Activated effector memory CD4-positive, alpha-beta T cell treated with Interleukin-2 at 50 U/mL for 16 hours (primary cell): ENCODE results near the gene EFNA2.

Experiments
- DNase-seq: peaks from one replicate; pipeline ENCODE4 v3.0.0-alpha.2; 2020

Gene EFNA2

DNA sequence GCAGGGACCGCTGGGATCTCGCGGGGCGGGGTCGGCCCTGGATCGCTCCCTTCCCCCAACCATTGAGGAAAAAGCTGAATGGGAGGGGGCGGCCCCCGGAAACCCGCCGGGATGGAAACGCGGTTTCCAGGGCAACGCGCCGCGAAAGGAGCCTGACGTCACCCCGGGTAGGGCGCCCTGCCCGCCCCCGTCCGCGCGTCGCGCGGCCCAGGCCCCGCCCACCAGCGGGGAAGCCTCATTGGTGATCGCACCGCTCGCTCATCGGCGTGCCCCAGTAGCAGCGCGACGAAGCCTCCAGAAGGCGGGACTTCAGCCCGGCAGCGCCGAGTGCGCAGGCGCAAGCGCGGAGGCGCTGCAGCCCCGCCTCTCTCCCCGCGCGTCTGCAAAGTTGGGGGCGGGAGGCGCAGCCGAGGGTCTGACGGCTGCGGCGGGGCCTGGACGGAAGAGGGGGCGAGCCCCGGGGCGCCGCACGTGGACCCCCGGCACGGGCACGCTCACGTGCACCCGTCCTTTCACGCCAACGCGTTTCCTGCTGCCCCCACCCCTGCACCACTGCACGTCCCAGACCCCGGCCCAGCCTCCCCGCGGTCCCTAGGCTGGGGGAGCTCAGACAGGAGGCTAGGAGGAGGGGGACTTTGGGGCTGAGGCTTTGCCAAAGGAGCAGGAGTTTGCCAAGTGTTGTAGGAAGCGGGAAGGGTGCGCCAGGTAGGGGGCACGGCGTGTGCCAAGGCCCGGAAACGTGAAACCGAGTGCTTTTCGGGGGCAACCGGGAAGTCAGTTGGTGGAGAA is 24.7 kb upstream of the EFNA2 start:
- peak; percentile 97 for DNase-seq

DNA sequence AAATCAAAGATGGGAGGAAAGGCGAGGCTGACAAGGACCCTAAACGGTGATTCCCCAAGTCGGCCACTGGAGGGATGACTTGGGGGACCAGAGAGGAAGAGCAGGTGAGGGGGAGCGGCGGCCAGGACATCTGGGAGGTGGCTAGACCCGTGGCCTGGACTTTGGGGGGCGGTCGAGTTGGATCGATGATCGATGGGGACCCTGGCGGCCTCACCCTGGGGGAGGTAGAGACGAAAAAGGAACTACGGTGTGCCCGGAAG is 24.2 kb upstream of the EFNA2 start:
- no peak for DNase-seq

DNA sequence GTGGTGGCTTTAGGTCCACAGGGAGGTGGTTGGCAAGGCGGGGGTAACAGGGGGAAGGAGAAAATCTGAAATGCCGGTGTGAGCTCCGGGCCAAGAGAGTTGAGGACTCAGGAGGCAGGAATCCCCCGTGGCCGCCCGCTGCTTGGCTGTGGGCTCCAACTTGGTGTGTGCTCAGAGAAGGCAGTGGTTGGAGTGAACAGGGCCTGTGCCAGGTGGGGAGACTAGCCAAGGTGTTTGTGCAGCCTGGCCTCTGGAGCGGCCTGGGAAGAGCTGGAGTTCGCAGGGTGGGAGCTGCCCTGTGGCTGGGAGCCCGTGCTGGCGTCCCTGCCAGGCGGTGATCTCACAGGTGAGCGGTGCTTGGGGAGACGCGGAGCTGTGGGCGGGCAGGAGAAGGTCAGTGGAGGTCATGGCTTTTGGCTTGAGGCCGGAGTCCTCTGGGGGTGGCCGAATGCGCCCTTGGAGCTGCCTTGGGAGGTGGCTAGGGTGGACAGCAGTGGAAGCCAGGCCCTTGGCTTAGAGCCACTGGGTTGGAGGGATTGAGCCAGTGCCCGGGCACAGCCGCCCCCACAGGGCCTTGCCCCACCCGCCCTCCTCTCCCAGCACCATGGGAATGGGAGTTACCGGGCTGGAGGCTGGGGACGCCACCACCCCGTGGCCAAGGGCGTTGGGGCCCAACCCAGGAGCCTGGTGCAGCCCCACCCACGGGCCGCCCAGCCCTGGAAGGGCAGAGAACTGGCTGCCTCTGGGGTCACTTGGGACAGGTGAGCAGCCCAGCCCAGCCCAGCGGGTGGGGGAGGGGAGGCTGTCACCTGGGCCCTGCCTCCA is 23.7 kb upstream of the EFNA2 start:
- no peak for DNase-seq

DNA sequence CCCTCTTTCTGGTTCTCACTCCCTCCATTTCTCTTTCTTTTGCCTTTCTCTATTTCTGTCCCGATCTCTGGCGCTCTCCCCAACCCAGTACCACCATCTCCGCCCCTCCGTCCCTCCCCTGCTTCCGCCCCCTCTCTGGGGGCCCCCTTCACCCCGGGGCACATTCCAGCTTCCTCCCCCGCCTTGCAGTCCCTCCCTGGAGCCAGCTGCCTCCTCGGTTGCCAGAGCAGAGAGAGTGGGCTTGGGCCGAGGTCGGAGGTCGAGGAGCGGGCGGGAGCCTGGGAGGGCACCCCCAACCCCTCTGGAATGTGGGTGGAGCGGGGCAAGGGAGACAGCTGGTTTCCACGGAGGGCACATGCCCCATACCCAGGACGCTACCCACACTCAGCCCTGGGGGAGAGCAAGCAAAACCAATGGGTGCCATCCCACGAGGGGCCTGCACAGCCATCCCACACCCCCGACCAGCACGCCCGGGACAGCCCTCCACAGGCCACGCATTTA is 23.0 kb upstream of the EFNA2 start:
- no peak for DNase-seq

DNA sequence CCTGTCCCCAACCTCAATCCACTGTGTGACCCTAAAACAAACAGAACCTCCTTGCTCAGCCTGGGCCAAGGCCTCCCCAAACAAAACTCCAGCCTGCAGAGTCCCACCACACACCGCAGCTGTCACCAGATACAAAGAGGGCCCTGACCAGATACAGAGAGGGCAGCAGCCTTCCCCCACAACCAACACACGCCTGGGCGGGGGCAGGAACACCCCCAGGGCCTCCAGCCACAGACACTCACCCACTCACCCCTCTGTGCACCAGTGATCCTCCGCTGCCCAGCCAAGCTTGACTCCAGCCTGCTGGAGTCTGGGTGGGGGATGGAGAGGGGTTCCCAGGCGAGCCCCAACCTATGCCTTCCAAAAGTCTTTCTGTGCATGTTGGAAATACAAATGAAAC is 22.5 kb upstream of the EFNA2 start:
- no peak for DNase-seq

DNA sequence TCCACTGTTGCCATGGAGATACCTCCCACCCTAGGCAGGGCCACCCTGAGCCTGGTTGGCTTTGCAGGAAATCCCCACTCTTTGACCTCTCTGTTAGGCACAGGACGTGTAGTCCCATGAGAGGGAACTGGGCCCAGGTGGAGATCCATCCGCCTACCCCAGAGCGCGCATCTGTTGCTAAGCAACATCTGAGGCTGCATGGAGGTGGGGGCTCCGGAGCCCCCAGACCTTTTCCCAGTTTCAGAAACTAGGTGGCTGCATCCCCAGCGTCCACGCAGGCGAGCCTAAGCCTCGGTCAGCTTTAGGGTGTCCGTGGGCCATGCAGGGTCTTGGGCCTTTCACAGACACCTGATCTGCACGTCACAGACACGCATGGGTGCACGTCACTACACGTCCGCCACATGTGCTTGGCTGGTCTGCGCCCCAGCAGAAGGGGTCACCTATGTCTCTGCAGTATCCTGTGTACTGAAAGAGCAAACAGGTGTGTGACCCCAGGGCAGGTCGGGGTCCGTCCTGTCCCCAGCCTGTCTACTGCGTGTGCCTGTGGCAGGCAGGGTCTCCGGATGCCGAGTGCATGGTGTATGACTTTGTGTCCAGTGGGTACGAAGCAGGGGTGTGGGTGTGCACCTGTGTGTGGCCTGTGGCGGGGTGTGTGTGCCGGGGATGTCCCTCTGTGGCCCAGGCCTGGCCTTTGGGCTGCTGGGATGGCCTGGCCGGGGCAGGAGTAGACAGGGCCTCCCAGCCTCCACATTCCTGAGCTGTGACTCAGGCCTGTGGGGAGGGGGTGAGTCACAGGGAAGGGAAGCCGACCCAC is 20.7 kb upstream of the EFNA2 start:
- DNase-seq, result no peak

DNA sequence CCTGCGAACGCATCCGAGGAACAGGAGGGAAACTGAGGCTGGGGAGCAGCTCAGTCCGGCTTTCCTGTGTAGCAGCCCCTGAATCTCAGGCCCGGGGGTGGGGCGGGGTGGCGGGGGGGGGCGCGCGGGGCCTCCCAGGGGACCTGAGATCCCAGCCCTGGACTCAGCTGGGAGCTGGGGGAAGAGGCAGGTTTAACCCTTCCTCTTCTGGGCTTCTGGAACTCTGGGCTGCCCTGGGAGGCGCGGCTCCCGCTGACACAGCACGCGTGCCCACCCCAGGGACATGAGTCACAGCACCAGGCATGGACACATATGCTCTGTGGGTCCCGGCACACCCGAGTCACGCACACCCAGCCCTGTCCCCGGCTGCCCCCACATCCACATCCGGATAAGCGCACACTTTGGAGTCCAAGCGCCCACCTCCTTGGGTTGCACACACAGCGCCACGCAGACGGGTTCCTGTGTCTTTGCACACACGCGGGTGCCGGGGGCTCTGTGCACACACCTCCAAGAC is 20.0 kb upstream of the EFNA2 start:
- peak; percentile 46 for DNase-seq

DNA sequence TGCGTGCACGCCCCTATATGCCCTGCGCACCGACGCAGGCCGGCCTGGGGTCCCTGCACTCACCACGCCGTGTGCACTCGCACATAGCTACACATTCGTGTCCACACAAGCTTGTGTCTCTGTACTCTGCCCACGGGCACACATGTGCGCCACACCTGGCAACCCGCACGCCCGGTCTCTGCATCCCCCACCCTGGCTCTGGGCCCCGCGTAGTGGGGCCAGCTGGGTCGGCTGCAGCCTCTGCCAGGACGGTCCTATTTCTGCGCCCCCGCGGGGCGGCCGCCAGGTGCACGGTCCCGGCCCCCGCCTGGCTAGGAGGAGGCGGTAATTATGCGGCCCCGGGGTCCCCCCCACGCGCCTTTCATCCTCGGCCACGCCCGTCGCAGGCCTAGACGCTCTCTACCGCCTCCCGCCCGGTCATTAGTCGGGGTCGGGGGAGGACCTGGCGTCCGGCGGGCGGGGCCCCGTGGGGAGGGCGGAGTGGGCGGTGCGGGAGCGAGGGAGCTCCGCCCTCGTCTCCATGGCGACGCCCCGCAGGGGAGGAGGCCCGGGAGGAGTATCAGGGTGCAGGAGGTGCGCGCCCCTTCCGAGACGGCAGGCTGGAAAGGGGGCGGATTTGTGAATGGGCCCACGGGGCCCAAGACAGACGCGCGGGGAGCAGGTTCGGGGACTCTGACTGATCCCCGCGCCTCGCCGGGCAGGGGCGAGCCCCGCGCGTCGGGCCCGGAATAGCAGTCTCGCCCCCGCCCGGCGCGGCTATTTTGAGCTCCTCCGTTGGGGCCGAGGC is 19.4 kb upstream of the EFNA2 start:
- peak; percentile 84 for DNase-seq

DNA sequence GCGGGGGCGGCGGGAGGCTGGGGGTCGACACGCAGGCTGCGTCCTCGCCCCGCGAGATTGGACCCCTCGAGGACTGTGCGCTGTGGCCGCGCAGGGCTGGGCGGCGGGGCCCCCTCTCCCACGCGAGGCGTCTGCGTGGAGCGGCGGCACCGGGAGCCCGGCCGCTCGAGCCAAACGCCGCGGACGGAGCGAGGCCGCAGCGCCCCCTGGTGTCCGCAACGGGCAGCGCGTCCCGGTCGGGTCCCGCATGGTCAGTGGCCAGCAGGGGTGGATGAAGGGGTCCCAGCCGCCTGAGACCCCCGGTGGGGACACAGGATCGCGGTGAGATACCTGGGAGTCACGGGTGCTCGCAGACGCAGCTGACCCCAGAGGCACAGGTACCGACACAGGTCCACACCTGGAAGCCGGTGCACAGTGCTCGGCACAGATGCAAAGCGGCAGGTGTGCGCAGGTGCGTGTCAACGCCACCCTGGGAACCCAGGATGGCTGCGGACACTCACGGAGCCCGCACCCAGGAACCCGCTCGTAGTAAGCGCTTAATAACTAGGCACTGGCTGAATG is 18.7 kb upstream of the EFNA2 start:
- DNase-seq, result peak; percentile 68

DNA sequence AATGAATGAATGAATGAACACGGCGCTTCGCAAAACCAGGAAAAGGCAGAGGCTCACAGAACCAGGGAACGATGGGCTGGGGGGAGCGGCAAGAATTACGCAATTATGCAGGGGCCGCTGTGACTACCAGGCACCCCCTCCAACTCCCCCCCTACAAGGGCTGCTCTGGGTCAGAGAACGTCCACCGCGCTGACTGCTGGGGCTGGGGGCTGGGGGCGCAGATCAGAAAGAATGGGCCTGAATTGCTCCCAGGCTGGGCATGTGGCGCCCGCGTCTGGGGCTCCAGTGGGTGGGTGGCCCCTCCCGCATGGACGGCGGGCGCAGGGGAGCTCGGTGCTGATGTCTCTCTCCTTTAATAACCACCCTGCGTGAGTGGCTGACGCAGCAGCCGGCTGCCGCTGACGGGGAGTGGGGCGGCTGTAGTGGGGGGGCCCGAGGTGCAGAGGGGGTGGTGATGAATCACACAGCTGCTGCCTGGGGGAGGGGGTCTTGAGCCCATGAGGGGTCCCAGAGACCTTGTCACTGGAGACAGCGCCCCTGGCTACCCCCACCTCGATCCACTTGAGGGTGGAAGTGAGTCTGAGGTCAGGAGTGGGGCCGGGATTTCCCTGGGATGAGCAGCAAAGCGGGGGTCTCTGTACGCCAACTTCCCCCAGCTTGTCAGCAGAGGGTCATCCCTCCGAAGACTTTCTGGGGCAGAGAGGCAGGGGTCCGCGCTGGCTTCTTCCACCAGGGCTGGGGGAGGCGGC is 18.0 kb upstream of the EFNA2 start:
- no peak for DNase-seq

DNA sequence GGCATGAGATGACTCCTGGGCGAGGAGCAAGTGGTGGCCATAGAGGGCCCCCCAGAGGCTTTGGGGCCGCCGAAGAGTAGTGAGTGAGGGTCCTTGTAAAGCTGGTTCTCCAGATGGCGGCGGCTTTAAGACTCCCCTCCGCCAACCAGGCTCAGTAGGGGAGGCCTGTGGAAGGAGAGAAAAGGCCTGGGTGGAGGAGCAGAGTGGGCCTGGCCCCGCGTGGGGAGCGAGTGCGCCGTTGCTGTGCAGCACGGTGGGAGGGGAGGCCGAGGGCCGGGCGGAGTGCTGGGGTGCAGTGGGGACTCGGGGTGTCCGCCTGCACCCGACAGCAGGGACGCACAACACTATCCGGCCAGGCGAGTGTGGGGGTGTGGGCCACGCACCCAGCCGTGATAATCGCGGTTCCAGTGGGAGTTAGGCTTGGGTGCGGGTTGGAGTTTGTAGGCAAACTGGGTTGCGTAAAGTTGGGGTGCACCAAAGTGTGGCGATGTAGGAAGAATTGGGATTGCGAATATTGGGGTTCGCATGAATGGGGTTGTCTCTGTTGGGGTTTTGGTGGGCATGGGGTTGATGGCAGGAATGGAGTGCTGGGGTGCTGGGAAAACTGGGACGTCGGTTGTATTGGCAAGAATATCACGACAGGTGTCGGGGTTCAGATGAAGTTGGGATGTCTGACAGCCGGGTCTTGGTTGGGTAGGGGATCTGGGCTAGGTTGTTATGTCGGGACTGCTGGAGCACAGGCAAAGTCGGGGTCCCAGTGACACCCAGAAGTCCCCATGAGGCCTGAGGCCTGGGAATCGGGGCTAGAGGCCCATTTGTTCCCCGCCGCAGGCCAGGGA is 17.2 kb upstream of the EFNA2 start:
- DNase-seq, result no peak

DNA sequence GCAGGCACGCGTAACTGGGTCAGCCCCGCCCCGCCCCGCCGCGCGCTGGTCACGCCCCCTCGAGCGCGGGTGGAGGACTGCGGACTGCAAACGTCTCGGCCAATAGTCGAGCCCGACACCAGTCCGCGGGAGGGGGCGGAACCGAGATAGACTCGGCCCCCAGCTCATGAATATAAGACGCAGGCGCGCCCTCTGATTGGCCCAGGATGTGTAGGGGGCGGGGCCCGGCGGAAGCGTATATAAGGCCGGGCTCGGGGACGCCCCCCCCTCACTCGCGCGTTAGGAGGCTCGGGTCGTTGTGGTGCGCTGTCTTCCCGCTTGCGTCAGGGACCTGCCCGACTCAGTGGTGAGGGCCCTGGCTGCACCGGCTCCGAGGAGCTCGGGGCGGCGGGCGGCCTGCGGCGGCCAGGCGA is 16.6 kb upstream of the EFNA2 start, which contains the start of gene CIRBP:
Gene CIRBP (plus strand): TSS at position 268 of the 413 bp plus-strand sequence. CDS start 1,602 bp downstream, outside the sequence.
- DNase-seq, result peak; percentile 99

DNA sequence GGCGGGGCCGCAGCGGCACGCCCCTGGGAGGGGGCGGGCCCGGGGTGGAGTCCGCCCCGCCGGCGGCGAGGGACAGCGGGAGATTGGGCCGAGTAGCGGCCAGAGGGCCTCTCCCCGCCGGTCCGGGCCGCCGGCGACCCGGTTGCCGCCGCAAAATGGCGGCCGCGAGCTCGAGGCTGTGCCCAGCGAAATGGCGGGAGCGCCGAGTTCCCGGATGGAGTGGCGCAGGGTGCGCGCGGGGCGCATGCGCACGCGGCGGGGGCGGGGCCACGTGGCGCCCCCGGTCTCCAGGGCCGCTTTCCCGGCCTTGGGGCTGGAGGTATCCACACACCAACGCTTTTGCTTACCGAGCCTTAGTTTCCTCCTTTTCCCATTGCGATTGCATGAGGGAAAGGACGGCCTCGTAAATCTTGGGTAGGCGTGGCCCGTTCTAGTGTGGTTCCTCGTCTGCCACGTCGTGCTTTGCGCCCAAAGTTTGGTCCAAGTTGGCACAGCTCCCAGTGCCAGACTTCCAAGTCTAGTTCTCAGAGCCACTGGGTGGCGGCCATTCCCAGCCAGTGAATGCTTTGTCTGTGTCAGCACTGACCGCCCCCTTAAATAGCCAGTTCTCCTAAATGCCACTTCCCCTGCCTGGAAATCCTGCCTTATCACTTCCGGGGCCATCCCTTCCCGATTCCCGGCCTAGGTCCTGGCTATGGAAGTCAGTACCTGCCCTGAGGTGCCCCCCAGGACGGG is 16.0 kb upstream of the EFNA2 start:
- DNase-seq, result peak; percentile 79

DNA sequence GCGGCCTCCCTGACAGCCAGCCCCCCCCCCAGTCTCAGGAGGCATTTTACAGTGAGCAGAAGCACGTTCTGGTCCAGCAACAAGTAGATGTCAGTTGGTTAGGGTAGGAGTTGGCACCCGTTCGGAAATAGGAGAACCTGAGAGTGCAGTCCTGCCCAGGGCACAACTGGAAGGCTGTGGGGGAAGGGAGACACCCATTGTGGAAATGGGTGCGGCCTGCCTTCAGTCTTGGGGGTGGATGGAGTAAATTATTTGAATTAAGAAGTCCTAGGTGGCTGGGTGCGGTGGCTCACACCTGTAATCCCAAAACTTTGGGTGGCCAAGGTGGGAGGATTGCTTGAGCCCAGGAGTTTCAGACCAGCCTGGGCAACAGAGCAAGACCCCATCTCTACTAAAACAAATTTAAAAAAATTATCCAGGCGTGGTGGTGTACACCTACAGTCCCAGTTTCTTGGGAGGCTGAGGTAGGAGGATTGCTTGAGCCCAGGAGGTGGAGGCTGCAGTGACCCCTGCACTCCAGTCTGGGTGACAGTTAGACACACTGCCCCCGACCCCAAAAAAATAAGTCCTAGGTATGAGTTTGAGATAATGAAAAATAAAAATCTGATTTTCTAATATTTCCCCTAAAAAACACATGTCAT is 15.3 kb upstream of the EFNA2 start:
- no peak for DNase-seq

DNA sequence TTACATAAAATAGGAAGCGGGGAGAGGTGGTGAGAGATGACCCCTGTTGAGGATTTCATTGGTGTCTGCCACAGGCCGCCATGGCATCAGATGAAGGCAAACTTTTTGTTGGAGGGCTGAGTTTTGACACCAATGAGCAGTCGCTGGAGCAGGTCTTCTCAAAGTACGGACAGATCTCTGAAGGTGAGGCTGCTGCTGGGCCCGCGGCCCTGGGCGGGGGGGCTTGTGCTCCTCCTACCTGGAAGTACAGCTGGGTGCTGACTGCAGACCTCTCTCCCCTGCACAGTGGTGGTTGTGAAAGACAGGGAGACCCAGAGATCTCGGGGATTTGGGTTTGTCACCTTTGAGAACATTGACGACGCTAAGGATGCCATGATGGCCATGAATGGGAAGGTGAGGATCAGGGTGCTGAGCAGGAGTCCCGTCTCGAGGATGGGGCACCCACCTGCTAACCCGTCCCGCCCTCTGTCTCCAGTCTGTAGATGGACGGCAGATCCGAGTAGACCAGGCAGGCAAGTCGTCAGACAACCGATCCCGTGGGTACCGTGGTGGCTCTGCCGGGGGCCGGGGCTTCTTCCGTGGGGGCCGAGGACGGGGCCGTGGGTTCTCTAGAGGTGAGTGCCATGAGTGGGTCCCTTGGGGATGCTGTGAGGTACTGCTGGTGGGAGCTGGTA is 14.7 kb upstream of the EFNA2 start:
- DNase-seq, result no peak

DNA sequence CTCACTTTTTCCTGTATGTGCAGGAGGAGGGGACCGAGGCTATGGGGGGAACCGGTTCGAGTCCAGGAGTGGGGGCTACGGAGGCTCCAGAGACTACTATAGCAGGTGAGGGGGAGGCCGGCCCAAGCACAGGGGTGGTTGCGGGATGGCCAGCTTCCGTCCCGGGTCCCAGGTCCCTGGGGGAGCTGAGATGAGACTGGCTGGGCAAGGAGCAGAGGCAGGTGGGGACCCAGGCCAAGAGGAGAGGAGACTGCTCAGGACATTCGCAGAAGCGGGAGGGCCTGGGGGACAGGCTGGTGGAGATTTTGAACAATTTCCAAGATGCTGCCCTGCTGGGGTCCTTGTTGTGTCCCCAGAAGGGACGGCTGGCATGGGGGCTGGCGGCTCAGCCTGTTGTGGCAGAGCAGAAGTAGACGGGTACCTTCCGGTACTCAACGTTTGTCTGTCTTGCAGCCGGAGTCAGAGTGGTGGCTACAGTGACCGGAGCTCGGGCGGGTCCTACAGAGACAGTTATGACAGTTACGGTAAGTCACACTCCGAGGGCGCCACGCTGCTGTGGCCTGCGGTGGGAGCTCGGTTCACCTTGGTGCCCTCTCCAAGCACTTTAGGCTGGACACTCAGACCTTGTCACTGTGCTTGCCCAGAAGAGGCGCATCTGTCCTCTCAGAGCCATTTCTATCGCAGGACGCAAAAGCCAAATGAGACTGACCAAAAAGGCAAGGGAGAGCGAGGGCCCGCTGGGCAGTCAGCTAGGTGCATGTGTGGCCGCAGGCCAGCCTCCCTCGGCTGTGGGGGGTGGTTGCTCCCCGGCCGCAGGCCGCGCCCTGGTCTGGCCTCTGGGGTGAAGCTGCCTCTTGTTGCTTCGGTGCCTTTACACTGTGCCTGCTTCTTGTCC is 13.9 kb upstream of the EFNA2 start:
- DNase-seq, result no peak
